GM18526 (cell line): Measurements from ENCODE around the gene OGFR.

Source experiments
- POLR2A ChIP-seq: IDR thresholded peaks from 3 replicates; pipeline ENCODE4 v1.6.1; 2011; ENCODE audit not compliant: insufficient read length; ENCODE audit errors: extremely low read depth

Gene OGFR

GRCh38 chr20:62859721-62860120 is 55.1 kb downstream of the OGFR start:
- no peak for TF ChIP-seq POLR2A

DNA sequence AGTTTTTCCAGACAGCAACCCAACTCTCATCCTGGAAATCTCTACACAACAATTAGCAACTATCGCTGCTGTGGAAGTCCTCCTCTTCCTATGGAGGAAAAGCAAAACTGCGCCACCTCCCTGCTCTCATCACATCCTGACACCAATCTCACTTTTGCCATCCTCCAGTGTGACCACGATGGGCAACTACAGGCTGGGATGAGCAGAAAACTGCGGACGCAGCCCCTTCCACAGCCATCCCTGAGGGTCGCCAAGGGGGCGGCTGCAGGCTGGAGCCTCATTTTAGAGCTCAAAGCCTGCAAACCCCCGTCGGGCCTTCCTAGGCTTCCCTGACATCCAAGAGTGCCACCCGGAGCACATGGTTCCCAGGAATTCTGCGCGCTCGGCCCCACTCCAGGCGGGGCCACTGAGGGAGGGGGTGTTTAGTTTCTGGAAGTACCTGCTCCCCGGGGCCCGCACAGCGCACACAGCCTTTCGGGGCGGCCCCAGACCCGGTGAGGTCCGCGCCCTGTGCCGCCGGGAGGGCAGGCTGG is 55.8 kb downstream of the OGFR start:
- no peak for TF ChIP-seq POLR2A

DNA sequence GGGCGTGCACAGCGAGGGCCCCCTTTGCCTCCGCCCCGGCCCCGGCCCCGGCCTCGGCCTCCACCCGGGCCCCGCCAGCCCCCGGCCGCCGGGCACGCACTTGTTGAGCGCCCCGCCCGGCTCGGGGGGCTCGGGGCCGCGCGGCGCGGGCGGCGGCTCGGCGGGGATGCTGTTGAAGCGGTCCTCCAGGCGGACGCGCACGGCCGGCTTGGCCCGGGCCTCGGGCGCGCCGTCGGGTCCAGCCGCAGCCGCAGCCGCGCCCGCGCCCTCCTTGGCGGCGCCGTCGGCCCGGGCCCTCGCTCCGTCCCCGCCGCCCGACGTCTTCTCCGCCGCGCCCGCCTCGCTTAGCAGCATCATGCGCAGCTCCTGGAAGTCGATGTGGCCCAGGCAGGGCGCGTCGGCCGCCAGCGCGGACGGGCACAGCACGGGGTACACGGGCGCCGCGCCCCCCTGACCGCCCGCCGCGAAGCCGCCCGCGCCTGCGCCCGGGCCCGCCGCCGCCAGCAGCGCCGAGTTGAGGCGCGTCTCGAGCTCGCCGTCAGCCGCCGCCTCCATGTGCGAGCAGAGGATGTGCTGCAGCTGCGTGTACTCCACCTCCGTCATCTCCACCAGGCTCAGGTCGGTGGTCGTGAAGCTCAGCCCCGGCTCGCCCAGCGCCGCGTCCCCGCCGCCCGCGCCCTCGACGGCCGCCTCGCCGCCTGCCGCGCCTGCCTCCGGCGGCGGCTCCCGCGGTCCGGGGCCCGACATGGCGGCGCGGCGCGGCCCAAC is 56.5 kb downstream of the OGFR start:
- no peak for TF ChIP-seq POLR2A

GRCh38 chr20:62861726-62862336 is 57.2 kb downstream of the OGFR start, which contains the start of gene TCFL5:
Gene TCFL5, minus strand, starts transcription at chr20:62861822. Its CDS starts 152 bp downstream, at chr20:62861670.
- TF ChIP-seq POLR2A, result peak; percentile 30
